ENCODE results near the gene GUCA1A. TPM values are rescaled to one million over a fixed set of nuclear protein-coding genes. Genes with fewer than 3 reads are reported as not detected.
A peak's percentile ranks its signal among the peaks of the same experiment; 100 is the strongest.
"Not testable (repeated sequence)": the region's sequence is repeated elsewhere in the genome, so short reads cannot be mapped to it uniquely, and the experiment has no call there.

Gene GUCA1A
- total RNA-seq, 1 experiment from 2014 or later, result 17.2 TPM

GRCh38 chr6:42201382-42201781 lies 28.2 kb downstream of the GUCA1A start:
- Histone ChIP-seq H4K20me1 (ENCODE audit: control insufficient read depth, insufficient read depth, insufficient read length) (no peaks in the 10 kb centered on the region), H2BK5ac (ENCODE audit: insufficient read length, low read length) (no peak overlapping the region), H3K14ac (ENCODE audit: insufficient read depth, low read length) (no peak overlapping the region), H3K4ac (ENCODE audit: low read depth, low read length) (no peak overlapping the region), H2BK20ac (ENCODE audit: low read depth, low read length, poor library complexity, severe bottlenecking) (no peak overlapping the region), H3K27ac (ENCODE audit: insufficient read length, low read depth, low read length) (no peak overlapping the region), H2BK15ac (ENCODE audit: low read depth, low read length) (no peak overlapping the region), H4K5ac (ENCODE audit: insufficient read length, low read depth, low read length) (no peak overlapping the region), H3K79me2 (ENCODE audit: insufficient read depth, low read length) (no peaks in the 10 kb centered on the region), H4K8ac (replicated peaks; ENCODE audit: insufficient read length, low read depth, low read length) (no peak overlapping the region), H3K79me1 (ENCODE audit: insufficient read depth, low read depth, low read length, poor library complexity, severe bottlenecking) (no peaks in the 10 kb centered on the region), H3K27me3 (ENCODE audit: insufficient read depth, low read length) (no peaks in the 10 kb centered on the region), H3K23me2 (ENCODE audit: insufficient read length, low read depth, low read length, poor library complexity, severe bottlenecking) (no peaks in the 10 kb centered on the region), H3K23ac (ENCODE audit: insufficient read length, low read depth, low read length) (no peak overlapping the region), H3K4me1 (ENCODE audit: insufficient read depth, low read length) (no peaks in the 10 kb centered on the region), H4K91ac (ENCODE audit: insufficient read length, low read depth, low read length) (no peak overlapping the region), H3T11ph (ENCODE audit: low read length) (no peak overlapping the region), H2AFZ (ENCODE audit: low read length) (no peak overlapping the region), H2BK12ac (ENCODE audit: insufficient read length, low read depth, low read length) (no peak overlapping the region), H2BK120ac (ENCODE audit: low read depth, low read length, poor library complexity, severe bottlenecking) (no peak overlapping the region), H3K4me2 (ENCODE audit: insufficient read depth, insufficient read length, low read length) (no peak overlapping the region), H3K56ac (ENCODE audit: insufficient read length, low read depth, low read length) (no peak overlapping the region), H3K18ac (ENCODE audit: insufficient read length, low read depth, low read length) (no peak overlapping the region), H3K9me3 (ENCODE audit: control insufficient read depth, low read depth, low read length) (no peaks in the 10 kb centered on the region), H2AK5ac (ENCODE audit: insufficient read length, low read length) (no peak overlapping the region), H3K9ac (ENCODE audit: extremely low read depth, insufficient read length, low read length) (no peak overlapping the region)
- WGBS (ENCODE audit: extremely low coverage, insufficient read length, low lambda C conversion rate), result no CpG with 5 or more reads among the region's 3 CpGs
- Mint-ChIP-seq H3K9me3 (no peaks in the 10 kb centered on the region), H3K27ac (peak overlapping the region in 1 of 3 experiments; percentile 30; a peak in 1 of 7 replicates), H3K36me3 (ENCODE audit: insufficient read depth in 1 of 3, low read depth in 3 of 3) (peaks cover 6 to 15% (median 15%) of the 10 kb centered on the region in 3 experiments; a peak in 5 of 7 replicates), H3K4me3 (no peak overlapping the region), H3K4me1 (peaks cover 4 to 7% of the 10 kb centered on the region in 2 experiments), H3K27me3 (ENCODE audit: low read depth) (no peaks in the 10 kb centered on the region)
- no peak for DNase-seq
- no peak for TF ChIP-seq CTCF (conservative IDR thresholded peaks at IDR 0.05)

GRCh38 chr6:42202131-42202915 lies 29.2 kb downstream of the GUCA1A start:
- not testable (repeated sequence) for H3K9me3 Mint-ChIP-seq; H2BK5ac ChIP-seq (ENCODE audit: insufficient read length, low read length); H3K4me1 Mint-ChIP-seq; H3K23ac ChIP-seq (ENCODE audit: insufficient read length, low read depth, low read length); H2BK12ac ChIP-seq (ENCODE audit: insufficient read length, low read depth, low read length); H3K79me1 ChIP-seq (ENCODE audit: insufficient read depth, low read depth, low read length, poor library complexity, severe bottlenecking); DNase-seq; H3K27ac ChIP-seq (ENCODE audit: insufficient read length, low read depth, low read length); H4K20me1 ChIP-seq (ENCODE audit: control insufficient read depth, insufficient read depth, insufficient read length); H3K4me1 ChIP-seq (ENCODE audit: insufficient read depth, low read length); H3K56ac ChIP-seq (ENCODE audit: insufficient read length, low read depth, low read length); H3K23me2 ChIP-seq (ENCODE audit: insufficient read length, low read depth, low read length, poor library complexity, severe bottlenecking); H4K5ac ChIP-seq (ENCODE audit: insufficient read length, low read depth, low read length); H3K4me2 ChIP-seq (ENCODE audit: insufficient read depth, insufficient read length, low read length); H2AFZ ChIP-seq (ENCODE audit: low read length); H4K91ac ChIP-seq (ENCODE audit: insufficient read length, low read depth, low read length); H3K27me3 ChIP-seq (ENCODE audit: insufficient read depth, low read length); H3T11ph ChIP-seq (ENCODE audit: low read length); H2BK120ac ChIP-seq (ENCODE audit: low read depth, low read length, poor library complexity, severe bottlenecking); H2AK5ac ChIP-seq (ENCODE audit: insufficient read length, low read length); H3K9me3 ChIP-seq (ENCODE audit: control insufficient read depth, low read depth, low read length); H2BK20ac ChIP-seq (ENCODE audit: low read depth, low read length, poor library complexity, severe bottlenecking); H3K4me3 Mint-ChIP-seq; H3K79me2 ChIP-seq (ENCODE audit: insufficient read depth, low read length); H2BK15ac ChIP-seq (ENCODE audit: low read depth, low read length); H3K4ac ChIP-seq (ENCODE audit: low read depth, low read length); H3K27me3 Mint-ChIP-seq (ENCODE audit: low read depth); H3K18ac ChIP-seq (ENCODE audit: insufficient read length, low read depth, low read length); H3K14ac ChIP-seq (ENCODE audit: insufficient read depth, low read length); H3K9ac ChIP-seq (ENCODE audit: extremely low read depth, insufficient read length, low read length); H4K8ac ChIP-seq (replicated peaks; ENCODE audit: insufficient read length, low read depth, low read length)
- WGBS (ENCODE audit: extremely low coverage, insufficient read length, low lambda C conversion rate), result no CpG with 5 or more reads among the region's 13 CpGs
- Mint-ChIP-seq H3K36me3 (ENCODE audit: insufficient read depth in 1 of 3, low read depth in 3 of 3) (peaks cover 9 to 19% (median 19%) of the 10 kb centered on the region in 3 experiments; a peak in 5 of 7 replicates), H3K27ac (peak overlapping the region in 1 of 3 experiments; percentile 96; a peak in 4 of 7 replicates)
